ENCODE results near the gene SKAP1. TPM values are rescaled to one million over a fixed set of nuclear protein-coding genes. Genes with fewer than 3 reads are reported as not detected.

Gene SKAP1
- total RNA-seq (2022; extraction: Qiagen RNA extraction), result 0.11 to 0.14 TPM in 2 of 5 replicates, not detected in the others

DNA sequence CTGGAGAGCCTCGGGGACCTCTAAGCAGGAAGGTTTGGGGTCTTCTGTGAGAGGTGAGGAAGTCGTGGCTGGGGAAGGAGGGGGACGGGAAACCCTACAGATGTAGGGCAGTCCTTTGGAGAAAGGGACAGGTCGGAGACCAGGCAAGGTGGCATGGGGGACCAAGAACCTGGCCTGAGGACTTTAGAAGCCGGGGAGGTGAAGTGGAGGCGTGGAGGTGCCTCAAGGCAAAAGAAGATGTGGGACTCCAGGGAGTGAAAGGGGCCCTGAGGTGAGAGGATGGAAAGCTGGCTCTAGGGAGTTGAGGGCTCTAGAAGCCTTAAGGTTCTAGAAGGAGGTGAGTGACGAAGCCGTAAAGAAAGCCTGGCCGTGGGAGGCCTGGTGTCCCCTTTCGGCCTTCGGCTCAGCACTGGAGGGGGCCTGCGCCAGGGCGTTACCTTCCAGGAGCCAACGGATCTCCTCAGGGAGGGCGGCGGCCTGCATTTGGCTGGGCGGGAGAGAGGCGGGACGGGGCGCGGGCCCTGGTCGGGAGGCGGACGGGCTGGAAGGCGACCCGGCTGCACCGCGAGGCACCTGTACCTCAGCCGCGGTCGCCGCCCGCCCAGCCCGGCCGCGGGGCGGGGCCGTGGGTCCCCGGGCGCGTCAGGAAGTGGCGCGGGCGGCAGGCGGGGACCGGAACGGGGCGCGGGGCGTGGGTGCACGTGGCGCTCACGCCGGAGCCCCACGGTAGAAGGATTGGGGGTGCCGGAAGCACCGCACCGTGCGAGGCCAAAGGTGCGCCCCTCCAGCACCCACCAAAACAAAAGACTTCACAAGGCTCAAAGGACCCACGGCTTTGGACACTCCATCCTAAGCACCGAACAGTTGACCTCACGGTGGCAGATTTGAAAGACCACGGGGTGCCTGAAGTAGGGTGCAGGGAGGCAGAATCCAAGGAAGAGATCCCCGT lies at the start of gene SKAP1:
Gene SKAP1, minus strand, starts transcription at position 577 of the 949 bp plus-strand sequence.

DNA sequence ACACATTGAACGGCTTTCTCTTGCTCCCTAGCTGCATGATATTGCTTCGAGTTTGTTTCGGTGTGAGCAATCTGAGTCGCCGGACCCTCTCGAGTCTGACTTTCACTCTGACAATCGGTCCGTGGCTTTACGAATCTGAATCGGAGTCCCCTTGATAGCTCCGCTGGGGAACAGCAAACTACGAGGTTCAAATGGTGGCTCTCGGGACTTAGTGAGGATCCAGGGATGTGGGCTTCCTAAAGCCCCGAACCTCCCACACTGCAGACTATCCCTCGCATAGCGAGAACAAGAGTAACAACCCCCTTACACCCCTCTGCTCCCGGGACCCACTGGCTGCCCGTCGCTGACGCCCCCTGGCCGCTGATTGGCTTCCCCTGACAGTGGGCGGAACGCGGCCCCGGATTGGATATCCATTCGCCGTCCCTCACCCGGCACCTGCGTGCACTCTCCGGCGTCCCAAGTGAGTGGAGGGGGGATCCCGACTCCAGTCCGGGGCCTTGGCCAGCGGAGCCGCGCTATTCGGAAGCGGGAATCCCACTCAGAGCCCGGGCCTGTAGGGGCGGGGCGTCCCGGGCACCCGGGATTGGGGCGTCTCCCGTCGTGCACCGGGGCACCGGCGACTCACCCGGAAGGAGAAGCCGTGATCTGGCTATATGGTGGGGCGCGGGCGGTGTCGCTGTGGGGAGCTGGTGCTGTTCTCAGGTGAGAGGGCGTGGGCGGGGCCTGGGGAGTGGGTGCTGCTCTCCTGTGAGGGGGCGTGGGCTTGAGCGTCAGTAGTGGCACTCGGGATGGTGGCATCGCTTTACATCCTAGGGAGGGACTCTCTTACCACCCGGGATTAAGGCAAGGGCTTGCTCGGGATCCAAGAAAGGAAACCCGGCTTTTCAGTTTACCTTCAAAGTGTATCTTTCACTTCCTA lies 322.6 kb downstream of the SKAP1 start, which contains the start of gene SNX11:
Gene SNX11, plus strand, starts transcription at position 630 of the 919 bp plus-strand sequence. CDS start 4,278 bp downstream, outside the sequence.

DNA sequence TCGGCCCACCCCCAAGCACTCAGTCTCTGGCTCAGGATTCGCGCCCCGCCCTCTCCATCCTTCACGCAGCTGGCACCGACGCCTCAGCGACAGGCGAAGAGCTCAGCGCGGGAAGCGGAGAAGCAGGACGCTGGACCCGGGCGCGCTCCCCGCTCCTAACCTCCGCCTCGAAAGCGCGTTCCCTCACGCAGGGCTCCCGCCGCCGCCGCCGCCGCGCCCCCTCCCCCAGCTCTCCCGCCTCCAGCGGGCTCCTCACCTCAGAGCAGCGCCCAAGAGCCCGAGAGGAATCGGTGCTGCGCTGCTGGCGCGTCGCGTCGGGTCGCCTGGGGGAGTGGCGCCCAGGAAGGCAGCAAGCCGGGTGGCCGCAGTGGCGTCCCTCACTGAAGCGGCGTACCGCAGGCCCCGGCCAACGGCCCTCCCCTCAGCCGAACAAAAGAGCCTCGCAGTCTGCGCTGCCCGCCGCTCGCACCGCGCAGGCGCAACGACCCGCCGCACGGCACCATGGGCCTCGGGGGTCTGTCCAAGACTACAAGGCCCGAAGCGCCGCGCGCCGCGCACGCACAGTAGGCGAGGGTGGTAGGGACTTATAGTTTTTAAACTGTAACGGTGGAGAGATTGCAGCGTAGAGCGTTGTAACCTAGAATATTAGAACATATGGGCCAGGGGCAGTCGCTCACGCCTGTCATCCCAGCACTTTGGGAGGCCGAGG lies 328.8 kb downstream of the SKAP1 start, which contains the start of gene CBX1:
Gene CBX1, minus strand, starts transcription at position 467 of the 709 bp plus-strand sequence. CDS start 24,474 bp downstream, outside the sequence.

Other genes starting within 250 kb of the SKAP1 start
- gene HOXB1, start 100.8 kb upstream of the SKAP1 start, total RNA-seq (2022; extraction: Qiagen RNA extraction), result not detected in 5 replicates
- 0.33 to 0.46 TPM (median 0.34 TPM) in 5 replicates for gene HOXB2, start 114.9 kb upstream of the SKAP1 start, total RNA-seq (2022; extraction: Qiagen RNA extraction)
- 0.06 to 0.13 TPM (median 0.09 TPM) in 5 replicates for gene HOXB4, start 148.1 kb upstream of the SKAP1 start, total RNA-seq (2022; extraction: Qiagen RNA extraction)
- 3.9 to 6.9 TPM (median 6.0 TPM) in 5 replicates for gene HOXB3, start 160.0 kb upstream of the SKAP1 start, total RNA-seq (2022; extraction: Qiagen RNA extraction)
- gene HOXB5, start 163.6 kb upstream of the SKAP1 start, total RNA-seq (2022; extraction: Qiagen RNA extraction), result 0.88 to 2.5 TPM (median 2.0 TPM) in 5 replicates
- 2.5 to 5.9 TPM (median 4.8 TPM) in 5 replicates for gene HOXB6, start 174.8 kb upstream of the SKAP1 start, total RNA-seq (2022; extraction: Qiagen RNA extraction)
- 28.6 to 35.7 TPM (median 31.4 TPM) in 5 replicates for gene HOXB7, start 180.8 kb upstream of the SKAP1 start, total RNA-seq (2022; extraction: Qiagen RNA extraction)
- gene HOXB8, start 185.1 kb upstream of the SKAP1 start, total RNA-seq (2022; extraction: Qiagen RNA extraction), result 5.3 to 6.8 TPM (median 5.9 TPM) in 5 replicates
- gene HOXB9, start 196.1 kb upstream of the SKAP1 start, total RNA-seq (2022; extraction: Qiagen RNA extraction), result 7.0 to 7.5 TPM (median 7.3 TPM) in 5 replicates

Data from A549 treated with dexamethasone at 1 μM for 4 hours (cell line).